GM12892 (cell line): ENCODE data around the gene EREG.

Experiments
- POLR2A ChIP-seq: IDR thresholded peaks from 2 replicates; pipeline ENCODE4 v1.6.1; 2011; ENCODE audit warnings: low read depth, low read length, control low read depth
- POLR2AphosphoS5 ChIP-seq: IDR thresholded peaks from 2 replicates; pipeline ENCODE4 v1.6.1; 2011; ENCODE audit warnings: low read depth, low read length, control low read depth

DNA sequence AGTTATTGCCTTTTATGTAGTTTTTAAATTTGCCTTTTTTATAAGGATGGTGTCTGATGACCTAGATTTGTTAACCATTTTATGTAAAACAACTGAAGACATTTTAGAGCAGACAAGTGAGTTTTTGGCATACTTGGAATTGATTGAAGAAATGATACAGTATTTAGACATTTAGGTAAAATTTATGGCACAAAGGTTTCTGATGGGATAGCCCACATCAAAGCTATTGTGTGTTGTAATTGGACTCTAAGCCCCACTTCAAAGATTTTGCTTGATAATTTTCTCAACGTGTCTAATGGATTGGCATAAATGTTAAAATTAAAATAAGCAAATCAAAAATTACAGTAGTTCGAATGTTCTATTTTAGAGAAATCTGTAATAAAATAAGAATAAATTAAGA is 39.1 kb upstream of the EREG start:
- TF ChIP-seq POLR2AphosphoS5 (no peak), POLR2A (no peak)
